Mesenteric fat pad (tissue), 1 donor: ENCODE measurements around the gene CCDC187. TPM values are rescaled to one million over a fixed set of nuclear protein-coding genes. Genes with fewer than 3 reads are reported as not detected.

Source experiments
- total RNA-seq: library from RNA; stranded (reverse); fragmentation: NEBNext Ultra II Directional; extraction: Animal tissue kit (Norgen Biotek cat#: 25700); gene quantifications from one replicate; pipeline ENCODE4 v1.2.1, GENCODE V29; 2021
- donor health status: DM: yes; HTN: yes; CAD: no.

CCDC187 gene
- total RNA-seq, 1 donor from 2014 or later: not detected

Other genes with a start within 250 kb of the CCDC187 start
- gene NACC2, start 208.8 kb downstream of the CCDC187 start, total RNA-seq: 41.4 TPM
- 30.2 TPM for gene TMEM250, start 185.2 kb downstream of the CCDC187 start, total RNA-seq
- not detected for gene LHX3, start 99.0 kb downstream of the CCDC187 start, total RNA-seq
- gene QSOX2, start 58.3 kb downstream of the CCDC187 start, total RNA-seq: 10.3 TPM
- gene GPSM1, start 23.4 kb upstream of the CCDC187 start, total RNA-seq: 11.0 TPM
- 22.6 TPM for gene DNLZ, start 59.6 kb upstream of the CCDC187 start, total RNA-seq
- gene CARD9, start 69.6 kb upstream of the CCDC187 start, total RNA-seq: 4.3 TPM
- 6.3 TPM for gene SNAPC4, start 96.1 kb upstream of the CCDC187 start, total RNA-seq
- gene ENTR1, start 106.5 kb upstream of the CCDC187 start, total RNA-seq: 43.6 TPM
- gene PMPCA, start 106.6 kb upstream of the CCDC187 start, total RNA-seq: 47.3 TPM
- gene INPP5E, start 135.8 kb upstream of the CCDC187 start, total RNA-seq: 11.4 TPM
- 71.8 TPM for gene SEC16A, start 178.9 kb upstream of the CCDC187 start, total RNA-seq
- gene NOTCH1, start 242.0 kb upstream of the CCDC187 start, total RNA-seq: 89.5 TPM